ENCODE data around the gene RAB3GAP2.

- TF ChIP-seq, protein P1, sequence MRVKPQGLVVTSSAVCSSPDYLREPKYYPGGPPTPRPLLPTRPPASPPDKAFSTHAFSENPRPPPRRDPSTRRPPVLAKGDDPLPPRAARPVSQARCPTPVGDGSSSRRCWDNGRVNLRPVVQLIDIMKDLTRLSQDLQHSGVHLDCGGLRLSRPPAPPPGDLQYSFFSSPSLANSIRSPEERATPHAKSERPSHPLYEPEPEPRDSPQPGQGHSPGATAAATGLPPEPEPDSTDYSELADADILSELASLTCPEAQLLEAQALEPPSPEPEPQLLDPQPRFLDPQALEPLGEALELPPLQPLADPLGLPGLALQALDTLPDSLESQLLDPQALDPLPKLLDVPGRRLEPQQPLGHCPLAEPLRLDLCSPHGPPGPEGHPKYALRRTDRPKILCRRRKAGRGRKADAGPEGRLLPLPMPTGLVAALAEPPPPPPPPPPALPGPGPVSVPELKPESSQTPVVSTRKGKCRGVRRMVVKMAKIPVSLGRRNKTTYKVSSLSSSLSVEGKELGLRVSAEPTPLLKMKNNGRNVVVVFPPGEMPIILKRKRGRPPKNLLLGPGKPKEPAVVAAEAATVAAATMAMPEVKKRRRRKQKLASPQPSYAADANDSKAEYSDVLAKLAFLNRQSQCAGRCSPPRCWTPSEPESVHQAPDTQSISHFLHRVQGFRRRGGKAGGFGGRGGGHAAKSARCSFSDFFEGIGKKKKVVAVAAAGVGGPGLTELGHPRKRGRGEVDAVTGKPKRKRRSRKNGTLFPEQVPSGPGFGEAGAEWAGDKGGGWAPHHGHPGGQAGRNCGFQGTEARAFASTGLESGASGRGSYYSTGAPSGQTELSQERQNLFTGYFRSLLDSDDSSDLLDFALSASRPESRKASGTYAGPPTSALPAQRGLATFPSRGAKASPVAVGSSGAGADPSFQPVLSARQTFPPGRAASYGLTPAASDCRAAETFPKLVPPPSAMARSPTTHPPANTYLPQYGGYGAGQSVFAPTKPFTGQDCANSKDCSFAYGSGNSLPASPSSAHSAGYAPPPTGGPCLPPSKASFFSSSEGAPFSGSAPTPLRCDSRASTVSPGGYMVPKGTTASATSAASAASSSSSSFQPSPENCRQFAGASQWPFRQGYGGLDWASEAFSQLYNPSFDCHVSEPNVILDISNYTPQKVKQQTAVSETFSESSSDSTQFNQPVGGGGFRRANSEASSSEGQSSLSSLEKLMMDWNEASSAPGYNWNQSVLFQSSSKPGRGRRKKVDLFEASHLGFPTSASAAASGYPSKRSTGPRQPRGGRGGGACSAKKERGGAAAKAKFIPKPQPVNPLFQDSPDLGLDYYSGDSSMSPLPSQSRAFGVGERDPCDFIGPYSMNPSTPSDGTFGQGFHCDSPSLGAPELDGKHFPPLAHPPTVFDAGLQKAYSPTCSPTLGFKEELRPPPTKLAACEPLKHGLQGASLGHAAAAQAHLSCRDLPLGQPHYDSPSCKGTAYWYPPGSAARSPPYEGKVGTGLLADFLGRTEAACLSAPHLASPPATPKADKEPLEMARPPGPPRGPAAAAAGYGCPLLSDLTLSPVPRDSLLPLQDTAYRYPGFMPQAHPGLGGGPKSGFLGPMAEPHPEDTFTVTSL (CRISPR knock-in tag; IDR thresholded peaks at IDR 0.05; ENCODE audit: borderline replicate concordance), result no peak
- TF ChIP-seq ZNF234 (CRISPR knock-in tag; conservative IDR thresholded peaks at IDR 0.05) (no peak), SETDB1 (CRISPR knock-in tag; IDR thresholded peaks at IDR 0.05; ENCODE audit: borderline replicate concordance) (no peak), HNRNPUL1 (IDR thresholded peaks at IDR 0.05; ENCODE audit: low read depth, low read length) (no peak), POLR2A (IDR thresholded peaks at IDR 0.05; ENCODE audit: insufficient read depth in 1 of 2, low read depth in 2 of 2, low read length in 2 of 2) (no peak), ZNF788 (CRISPR knock-in tag; IDR thresholded peaks at IDR 0.05; ENCODE audit: borderline replicate concordance) (no peak)
- TF ChIP-seq, protein P2, sequence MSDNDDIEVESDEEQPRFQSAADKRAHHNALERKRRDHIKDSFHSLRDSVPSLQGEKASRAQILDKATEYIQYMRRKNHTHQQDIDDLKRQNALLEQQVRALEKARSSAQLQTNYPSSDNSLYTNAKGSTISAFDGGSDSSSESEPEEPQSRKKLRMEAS (IDR thresholded peaks at IDR 0.05), result no peak
Observed at GRCh38 chr1:220153147-220153546, 119.1 kb downstream of the RAB3GAP2 start.
